SK-N-MC (cell line): ENCODE measurements around the gene UPK1A.

Experiments
- EZH2 ChIP-seq: fragments of 200-600 bp; sonication (generic); IDR thresholded peaks from one replicate; pipeline ENCODE4 v1.6.1; 2017; ENCODE audit warnings: antibody characterized with exemption
- FOXP2 ChIP-seq: optimal IDR thresholded peaks from 2 replicates; pipeline ENCODE3; 2011; ENCODE audit warnings: mild to moderate bottlenecking, moderate library complexity; ENCODE audit not compliant: insufficient read depth; ENCODE audit errors: extremely low read length, control extremely low read depth
- POLR2AphosphoS5 ChIP-seq: IDR thresholded peaks from 2 replicates; pipeline ENCODE4 v1.6.1; 2012; ENCODE audit warnings: mild to moderate bottlenecking, low read depth, low read length, borderline replicate concordance

GRCh38 chr19:35657904-35658700 is 8.2 kb upstream of the UPK1A start:
- TF ChIP-seq POLR2AphosphoS5 (no peak), EZH2 (no peak), FOXP2 (no peak)
